GM10266 (cell line): ENCODE results near the gene CYGB.

Source experiments
- DNase-seq: peaks from one replicate; pipeline ENCODE4 v3.0.0; 2012; ENCODE audit errors: extremely low spot score
- TF ChIP-seq, protein P1 (sequence below): IDR thresholded peaks from 2 replicates; pipeline ENCODE4 v1.5.1; 2012; ENCODE audit warnings: mild to moderate bottlenecking, low read depth; ENCODE audit not compliant: control insufficient read depth, insufficient read depth; ENCODE audit errors: missing control alignments

CYGB gene

GRCh38 chr17:76490112-76490710 is 47.3 kb downstream of the CYGB start:
- no peak for DNase-seq
- TF ChIP-seq, protein P1, sequence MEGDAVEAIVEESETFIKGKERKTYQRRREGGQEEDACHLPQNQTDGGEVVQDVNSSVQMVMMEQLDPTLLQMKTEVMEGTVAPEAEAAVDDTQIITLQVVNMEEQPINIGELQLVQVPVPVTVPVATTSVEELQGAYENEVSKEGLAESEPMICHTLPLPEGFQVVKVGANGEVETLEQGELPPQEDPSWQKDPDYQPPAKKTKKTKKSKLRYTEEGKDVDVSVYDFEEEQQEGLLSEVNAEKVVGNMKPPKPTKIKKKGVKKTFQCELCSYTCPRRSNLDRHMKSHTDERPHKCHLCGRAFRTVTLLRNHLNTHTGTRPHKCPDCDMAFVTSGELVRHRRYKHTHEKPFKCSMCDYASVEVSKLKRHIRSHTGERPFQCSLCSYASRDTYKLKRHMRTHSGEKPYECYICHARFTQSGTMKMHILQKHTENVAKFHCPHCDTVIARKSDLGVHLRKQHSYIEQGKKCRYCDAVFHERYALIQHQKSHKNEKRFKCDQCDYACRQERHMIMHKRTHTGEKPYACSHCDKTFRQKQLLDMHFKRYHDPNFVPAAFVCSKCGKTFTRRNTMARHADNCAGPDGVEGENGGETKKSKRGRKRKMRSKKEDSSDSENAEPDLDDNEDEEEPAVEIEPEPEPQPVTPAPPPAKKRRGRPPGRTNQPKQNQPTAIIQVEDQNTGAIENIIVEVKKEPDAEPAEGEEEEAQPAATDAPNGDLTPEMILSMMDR, result no peak

- TF ChIP-seq, protein P1, result no peak
These were observed 49.9 kb downstream of the CYGB start for GRCh38 chr17:76487451-76488192.

DNA sequence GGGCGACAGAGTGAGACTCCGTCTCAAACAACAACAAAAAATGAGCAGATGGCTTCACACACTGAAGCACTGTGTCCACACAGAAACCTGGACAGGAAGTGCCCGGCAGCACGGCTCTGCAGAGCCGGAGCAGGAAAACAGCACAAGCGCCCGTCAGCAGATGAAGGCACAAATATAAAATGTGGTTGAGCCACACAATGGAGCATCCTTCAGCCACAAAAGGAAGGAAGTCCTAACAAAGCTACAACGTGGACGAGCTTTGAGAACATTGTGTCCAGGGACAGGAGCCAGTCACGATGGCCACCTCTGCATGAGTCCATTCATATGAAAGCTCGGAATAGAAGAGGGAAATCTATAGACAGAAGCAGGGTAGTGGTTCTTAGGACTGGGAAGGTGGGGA is 51.9 kb downstream of the CYGB start:
- DNase-seq, result no peak
- TF ChIP-seq, protein P1, result no peak

More at GRCh38 chr17:76487451-76488192, 49.9 kb downstream of the CYGB start:
- DNase-seq, result no peak

GRCh38 chr17:76484228-76484725 is 53.2 kb downstream of the CYGB start:
- DNase-seq, result no peak
- TF ChIP-seq, protein P1, result no peak

DNA sequence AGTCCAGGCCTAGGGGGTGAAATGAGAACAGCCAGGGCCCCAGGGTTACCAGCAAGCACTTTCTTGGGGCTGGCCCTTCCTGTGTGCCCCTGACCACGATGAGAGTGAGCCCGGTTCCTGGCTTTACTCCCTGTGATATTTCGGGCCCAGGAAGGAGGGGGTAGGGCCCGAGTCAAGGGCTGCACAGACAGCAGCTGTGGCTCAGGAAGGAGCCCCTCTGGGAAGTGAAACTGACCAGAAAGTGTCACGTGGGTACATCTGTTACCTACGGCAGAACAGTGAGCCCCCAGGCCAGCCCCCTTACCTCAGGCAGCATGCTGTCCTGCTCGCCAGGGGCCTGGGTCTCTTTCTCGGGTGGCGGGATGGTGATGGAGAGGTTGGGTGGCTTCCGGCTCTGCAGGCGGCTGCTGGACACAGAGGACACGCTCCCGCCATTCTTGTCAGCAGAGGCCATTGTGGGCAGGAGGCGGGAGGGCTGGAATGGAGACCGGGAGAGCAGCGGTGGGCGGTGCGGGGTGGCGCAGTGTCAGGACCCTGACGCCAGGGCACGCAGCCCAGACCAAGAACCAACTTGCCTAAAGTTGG is 56.3 kb downstream of the CYGB start:
- TF ChIP-seq, protein P1, result no peak
- DNase-seq, result peak; percentile 81

DNA sequence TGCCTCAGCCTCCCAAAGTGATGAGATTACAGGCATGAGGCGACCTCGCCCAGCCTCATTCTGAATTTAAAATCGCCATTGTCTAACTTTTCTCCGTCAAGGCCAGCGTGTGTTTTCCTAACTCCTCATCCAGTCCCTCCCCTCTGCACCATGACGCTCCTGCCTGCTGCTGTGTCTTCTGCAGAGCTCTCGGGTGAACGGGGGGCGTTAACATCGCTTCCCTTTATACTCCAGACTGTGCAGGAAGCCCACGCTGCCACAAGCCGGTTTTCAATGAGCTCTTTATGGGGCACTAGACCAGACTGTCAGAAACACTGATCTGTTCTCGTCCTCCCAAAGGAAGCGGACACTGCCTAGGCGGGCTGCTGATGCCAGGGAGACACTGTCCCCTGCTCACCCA is 56.9 kb downstream of the CYGB start:
- TF ChIP-seq, protein P1, result no peak
- peak; percentile 60 for DNase-seq
